Measurements from ENCODE around the gene OR1B1.
A peak's percentile ranks its signal among the peaks of the same experiment; 100 is the strongest.
"Not testable (repeated sequence)": the region's sequence is repeated elsewhere in the genome, so short reads cannot be mapped to it uniquely, and the experiment has no call there.

Gene OR1B1

GRCh38 chr9:122619996-122620395, 37.4 kb downstream of the OR1B1 start:
- no peak for DNase-seq (ENCODE audit: low read depth)
- no peak for TF ChIP-seq CTCF (conservative IDR thresholded peaks at IDR 0.05; ENCODE audit: low read length)
- H3K4me3 ChIP-seq (ENCODE audit: low read length): no peak overlapping the region

DNA sequence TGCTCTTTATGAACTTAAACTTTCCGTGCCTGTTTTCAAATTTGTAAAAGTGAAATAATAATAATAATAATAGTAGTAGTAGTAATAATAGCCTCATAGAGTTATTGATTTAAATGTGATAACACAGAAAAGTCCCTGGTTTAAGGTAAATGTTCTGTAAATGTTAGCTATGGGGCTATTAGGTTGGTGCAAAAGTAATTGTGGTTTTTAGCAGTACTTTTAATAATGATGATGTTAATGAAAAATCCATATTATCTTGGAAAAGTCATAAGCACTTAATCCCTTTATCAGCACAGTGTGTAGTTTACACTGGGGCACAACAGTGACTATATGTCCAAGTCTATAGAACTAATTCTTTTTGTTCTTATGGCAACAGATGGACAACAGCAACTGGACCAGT, 43.1 kb downstream of the OR1B1 start, which contains the start of gene OR1Q1:
TSS of gene OR1Q1 (plus strand) at position 377 of the 400 bp plus-strand sequence. CDS start at position 377, 0 bp downstream.
- no peak for DNase-seq (ENCODE audit: low read depth)

DNA sequence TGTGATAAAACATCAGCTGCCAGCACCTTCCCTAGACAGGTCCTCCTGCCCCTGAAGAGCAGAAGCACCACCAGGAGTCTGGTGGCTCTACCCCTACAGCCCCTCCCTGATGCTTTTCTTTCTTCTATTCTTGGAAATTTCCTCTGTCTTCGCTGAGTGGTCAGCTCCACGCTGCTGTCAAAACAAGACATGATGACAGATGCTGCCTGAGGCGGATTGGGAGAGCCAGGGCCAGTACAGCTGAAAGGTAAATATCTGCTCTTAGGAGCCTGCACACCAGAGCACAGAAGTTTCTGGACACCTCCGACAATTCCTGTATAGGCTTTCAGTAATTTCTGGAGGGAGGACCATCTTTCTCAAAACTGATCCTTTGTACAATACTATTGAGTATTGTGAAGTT, 47.6 kb downstream of the OR1B1 start:
- no peak for DNase-seq (ENCODE audit: low read depth)
- no peak overlapping the region for H3K4me3 ChIP-seq (ENCODE audit: low read length)

More for the DNA sequence above, 43.1 kb downstream of the OR1B1 start, which contains the start of gene OR1Q1:
- no peak within 1 kb of the TSS for H3K4me3 ChIP-seq (ENCODE audit: low read length)
- no peak for TF ChIP-seq CTCF (conservative IDR thresholded peaks at IDR 0.05; ENCODE audit: low read length)

GRCh38 chr9:122606587-122606986, 50.8 kb downstream of the OR1B1 start:
- no peak overlapping the region for H3K4me3 ChIP-seq (ENCODE audit: low read length)
- no peak for TF ChIP-seq CTCF (conservative IDR thresholded peaks at IDR 0.05; ENCODE audit: low read length)
- DNase-seq (ENCODE audit: low read depth): no peak

More for the DNA sequence above, 47.6 kb downstream of the OR1B1 start:
- TF ChIP-seq CTCF (conservative IDR thresholded peaks at IDR 0.05; ENCODE audit: low read length): no peak

GRCh38 chr9:122605691-122606090, 51.7 kb downstream of the OR1B1 start:
- DNase-seq (ENCODE audit: low read depth): no peak
- no peak for TF ChIP-seq CTCF (conservative IDR thresholded peaks at IDR 0.05; ENCODE audit: low read length)
- no peak overlapping the region for H3K4me3 ChIP-seq (ENCODE audit: low read length)

- not testable (repeated sequence) for H3K4me3 ChIP-seq (ENCODE audit: low read length); DNase-seq (ENCODE audit: low read depth)
These were observed 74.1 kb downstream of the OR1B1 start, which contains the start of gene OR1L8 for GRCh38 chr9:122583284-122583683. OR1L8 (minus strand) TSS chr9:122583384; CDS start chr9:122568477, 14,907 bp downstream.

GRCh38 chr9:122580360-122580759, 77.1 kb downstream of the OR1B1 start:
- peak; percentile 84 for DNase-seq (ENCODE audit: low read depth)
- no peak for TF ChIP-seq CTCF (conservative IDR thresholded peaks at IDR 0.05; ENCODE audit: low read length)
- no peak overlapping the region for H3K4me3 ChIP-seq (ENCODE audit: low read length)

DNA sequence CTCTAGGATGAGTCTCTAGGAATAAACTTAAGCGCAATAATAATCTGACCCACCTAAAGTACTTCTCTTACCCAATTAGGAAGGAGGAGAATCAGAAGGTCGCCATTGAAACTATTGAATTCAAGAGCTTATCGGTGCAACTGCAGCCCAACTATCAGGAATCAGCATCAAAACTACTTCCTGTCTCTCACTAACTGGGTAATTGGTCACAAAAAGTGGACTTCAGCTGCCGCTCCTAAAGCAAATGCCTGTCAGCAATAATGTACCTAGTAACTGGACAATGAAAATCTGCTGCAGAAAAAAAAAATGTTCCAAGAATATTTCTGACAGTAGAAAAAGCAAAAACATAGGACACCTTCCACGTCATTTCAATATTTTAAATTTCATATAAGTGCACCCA, 77.6 kb downstream of the OR1B1 start:
- no peak for DNase-seq (ENCODE audit: low read depth)
- TF ChIP-seq CTCF (conservative IDR thresholded peaks at IDR 0.05; ENCODE audit: low read length): no peak
- H3K4me3 ChIP-seq (ENCODE audit: low read length): no peak overlapping the region

All from AG10803 (cell line).